Mammary epithelial cell (primary cell): ENCODE data around the gene ZBTB46.

ENCODE experiments used
- EZH2 ChIP-seq: IDR thresholded peaks from 2 replicates; pipeline ENCODE4 v1.6.1; 2012; ENCODE audit warnings: low read length, inconsistent platforms, borderline replicate concordance
- TF ChIP-seq, protein P1 (sequence below), 2 donors: IDR thresholded peaks in 1 of 2; conservative IDR thresholded peaks in 1 of 2; 2 replicates each; pipeline ENCODE4 v1.5.1; 2011 to 2012; ENCODE audit warnings: inconsistent platforms in 2 of 2, low read length in 2 of 2, mild to moderate bottlenecking in 2 of 2, control low read depth in 1 of 2, low read depth in 1 of 2; ENCODE audit not compliant: insufficient read depth in 1 of 2; ENCODE audit errors: extremely low read depth in 1 of 2

DNA sequence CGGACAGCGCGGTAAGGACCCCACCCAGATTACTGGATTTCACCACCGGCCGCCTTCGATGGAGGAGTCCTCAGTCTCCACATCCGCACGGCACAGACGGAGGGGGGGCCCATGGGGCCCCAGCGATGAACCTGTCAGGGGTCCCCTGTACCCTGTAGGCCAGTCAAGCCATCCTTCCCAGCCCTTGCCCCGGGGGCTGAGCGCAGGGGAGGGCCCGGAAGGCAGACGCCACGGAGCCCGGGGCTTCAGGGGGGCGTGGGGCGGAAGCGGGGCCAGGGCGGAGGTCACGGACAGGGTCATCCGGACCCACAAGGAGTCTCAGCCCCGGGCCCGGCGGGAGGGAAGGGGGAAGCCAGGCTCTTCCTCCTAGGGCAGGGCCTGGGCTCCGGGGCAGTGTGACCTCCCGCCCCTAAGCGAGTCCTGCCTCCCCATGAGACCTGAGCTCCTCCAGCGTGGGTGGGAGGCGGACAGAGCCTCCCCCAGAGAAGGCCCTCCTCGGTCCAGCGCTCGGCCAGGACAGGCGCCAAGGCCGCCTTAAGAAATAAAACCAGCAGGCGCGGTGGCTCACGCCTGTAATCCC is 22.8 kb downstream of the ZBTB46 start:
- TF ChIP-seq, protein P1, sequence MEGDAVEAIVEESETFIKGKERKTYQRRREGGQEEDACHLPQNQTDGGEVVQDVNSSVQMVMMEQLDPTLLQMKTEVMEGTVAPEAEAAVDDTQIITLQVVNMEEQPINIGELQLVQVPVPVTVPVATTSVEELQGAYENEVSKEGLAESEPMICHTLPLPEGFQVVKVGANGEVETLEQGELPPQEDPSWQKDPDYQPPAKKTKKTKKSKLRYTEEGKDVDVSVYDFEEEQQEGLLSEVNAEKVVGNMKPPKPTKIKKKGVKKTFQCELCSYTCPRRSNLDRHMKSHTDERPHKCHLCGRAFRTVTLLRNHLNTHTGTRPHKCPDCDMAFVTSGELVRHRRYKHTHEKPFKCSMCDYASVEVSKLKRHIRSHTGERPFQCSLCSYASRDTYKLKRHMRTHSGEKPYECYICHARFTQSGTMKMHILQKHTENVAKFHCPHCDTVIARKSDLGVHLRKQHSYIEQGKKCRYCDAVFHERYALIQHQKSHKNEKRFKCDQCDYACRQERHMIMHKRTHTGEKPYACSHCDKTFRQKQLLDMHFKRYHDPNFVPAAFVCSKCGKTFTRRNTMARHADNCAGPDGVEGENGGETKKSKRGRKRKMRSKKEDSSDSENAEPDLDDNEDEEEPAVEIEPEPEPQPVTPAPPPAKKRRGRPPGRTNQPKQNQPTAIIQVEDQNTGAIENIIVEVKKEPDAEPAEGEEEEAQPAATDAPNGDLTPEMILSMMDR (conservative IDR thresholded peaks at IDR 0.05 in 1 of 2, IDR thresholded peaks at IDR 0.05 in 1 of 2; ENCODE audit: extremely low read depth in 1 of 2, insufficient read depth in 1 of 2, low read depth in 1 of 2, low read length in 2 of 2) = no peak
- TF ChIP-seq EZH2 = no peak
